IPS-18c (cell line): ENCODE data around the gene PRSS56.
"Not testable (repeated sequence)": the region's sequence is repeated elsewhere in the genome, so short reads cannot be mapped to it uniquely, and the experiment has no call there.

Experiments
- H3K4me3 ChIP-seq: 2 replicates; pipeline ENCODE4 v1.7.0; 2013; ENCODE audit warnings: low read depth, mild to moderate bottlenecking, low read length, moderate library complexity; ENCODE audit not compliant: insufficient read depth
- H3K9me3 ChIP-seq: one replicate; pipeline ENCODE4 v1.6.1; 2013; ENCODE audit warnings: mild to moderate bottlenecking, low read length, moderate library complexity; ENCODE audit not compliant: control insufficient read depth, insufficient read depth

PRSS56 gene

DNA sequence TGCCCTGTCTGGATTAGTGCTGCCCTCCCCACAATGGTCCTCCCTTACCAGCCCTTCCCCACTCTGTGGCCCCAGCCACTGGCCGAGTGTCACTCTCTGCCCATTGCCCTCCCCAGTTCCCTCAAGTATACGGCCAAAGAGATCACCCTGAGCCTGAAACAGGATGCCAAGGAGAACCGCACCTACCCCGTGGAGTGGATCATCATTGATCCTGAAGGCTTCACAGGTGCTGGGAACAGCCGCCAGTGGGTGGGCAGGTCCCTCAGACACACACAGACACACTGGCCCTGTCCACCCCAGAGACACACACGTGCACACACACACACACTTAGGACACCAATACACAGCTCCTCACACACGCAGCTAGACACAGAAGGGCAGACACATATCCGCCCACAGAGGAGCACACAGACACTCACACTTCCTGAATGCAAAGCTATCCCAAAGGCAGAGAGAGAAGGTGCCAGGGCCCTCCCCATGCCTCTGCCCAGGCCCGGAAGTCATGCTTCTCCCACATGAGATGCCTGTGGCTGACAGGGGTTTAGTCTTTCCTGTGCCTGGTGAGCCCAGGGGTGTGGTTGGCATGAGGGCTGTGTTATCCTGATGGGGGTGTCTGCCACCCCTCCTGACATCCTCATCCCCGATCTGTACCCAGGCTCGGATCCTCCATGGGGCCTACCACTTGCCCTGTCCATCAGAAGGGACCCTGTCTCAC lies 8.7 kb downstream of the PRSS56 start:
- Histone ChIP-seq H3K9me3 (no peaks in the 10 kb centered on the region), H3K4me3 (no peak overlapping the region)

GRCh38 chr2:232529806-232530547 lies 9.8 kb downstream of the PRSS56 start:
- Histone ChIP-seq H3K9me3 (no peaks in the 10 kb centered on the region), H3K4me3 (no peak overlapping the region)

- Histone ChIP-seq H3K4me3 (no peak overlapping the region), H3K9me3 (no peaks in the 10 kb centered on the region)
Observed at GRCh38 chr2:232530626-232531260, 10.6 kb downstream of the PRSS56 start.

DNA sequence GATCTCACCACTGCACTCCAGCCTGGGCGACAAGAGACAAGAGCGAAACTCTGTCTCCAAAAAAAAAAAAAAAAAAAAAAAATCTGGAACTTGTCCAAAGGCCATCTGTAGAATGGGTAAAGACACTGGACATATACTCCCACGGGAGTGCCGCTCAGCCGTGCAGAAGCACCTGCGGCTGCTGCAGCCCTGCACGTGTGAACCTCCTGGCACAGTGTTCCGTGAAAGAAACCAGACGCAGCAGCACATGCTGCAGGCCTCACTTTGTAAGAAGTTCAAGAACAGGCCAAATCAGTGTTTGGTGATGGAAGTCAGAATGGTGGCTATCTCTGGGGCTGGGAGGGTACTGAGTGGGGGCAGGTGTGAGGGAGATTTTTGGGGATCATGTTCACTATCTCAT lies 12.2 kb downstream of the PRSS56 start:
- Histone ChIP-seq H3K9me3 (no peaks in the 10 kb centered on the region), H3K4me3 (no peak overlapping the region)

DNA sequence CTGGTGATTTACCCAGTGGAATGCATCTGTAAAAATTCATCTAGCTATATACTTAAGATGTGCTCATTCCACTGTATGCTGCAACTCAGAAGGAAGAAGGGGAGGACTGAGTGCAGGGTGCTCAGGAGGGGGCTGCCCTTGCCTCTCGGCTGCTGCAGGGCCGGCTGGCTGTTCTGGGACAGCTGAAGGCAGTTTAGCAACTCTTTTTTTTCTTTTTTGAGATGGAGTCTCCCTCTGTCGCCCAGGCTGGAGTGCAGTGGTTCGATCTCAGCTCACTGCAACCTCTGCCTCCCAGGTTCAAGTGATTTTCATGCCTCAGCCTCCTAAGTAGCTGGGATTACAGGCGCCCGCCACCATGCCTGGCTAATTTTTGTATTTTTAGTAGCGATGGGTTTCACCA lies 12.6 kb downstream of the PRSS56 start:
- not testable (repeated sequence) for H3K4me3 ChIP-seq, H3K9me3 ChIP-seq

- Histone ChIP-seq H3K9me3 (no peaks in the 10 kb centered on the region), H3K4me3 (no peak overlapping the region)
Observed at GRCh38 chr2:232533944-232534710, 13.9 kb downstream of the PRSS56 start.

DNA sequence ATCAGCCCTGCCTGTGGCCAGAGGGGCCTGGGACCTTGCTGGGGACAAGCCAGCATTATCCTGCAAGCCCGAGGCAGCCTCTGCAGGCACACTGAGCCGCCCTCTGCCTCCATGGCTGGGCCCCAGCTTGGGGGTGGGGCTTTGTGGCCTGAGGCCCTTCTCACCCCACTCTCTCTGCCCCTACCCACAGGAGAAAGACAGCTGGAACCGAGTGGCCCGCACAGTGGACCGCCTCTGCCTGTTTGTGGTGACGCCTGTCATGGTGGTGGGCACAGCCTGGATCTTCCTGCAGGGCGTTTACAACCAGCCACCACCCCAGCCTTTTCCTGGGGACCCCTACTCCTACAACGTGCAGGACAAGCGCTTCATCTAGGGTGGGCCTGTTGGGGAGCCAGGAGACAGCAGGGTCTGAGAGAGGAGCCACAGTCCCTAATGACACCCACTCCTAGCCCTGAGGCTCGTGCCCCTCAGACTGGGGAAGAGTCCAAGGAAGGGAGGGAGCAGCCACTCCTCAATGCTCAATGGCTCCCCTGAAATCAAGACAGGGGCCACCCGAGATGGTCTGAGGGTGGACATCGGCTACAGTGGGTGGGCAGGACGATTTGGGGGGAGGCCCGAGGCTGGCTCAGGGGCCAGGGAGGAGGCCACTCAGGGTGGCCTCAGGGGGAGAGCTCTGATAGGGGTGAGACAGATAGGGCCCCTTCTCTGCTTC lies 14.9 kb downstream of the PRSS56 start:
- H3K9me3 ChIP-seq: no peaks in the 10 kb centered on the region

GRCh38 chr2:232535761-232536530 lies 15.8 kb downstream of the PRSS56 start:
- Histone ChIP-seq H3K9me3 (no peaks in the 10 kb centered on the region), H3K4me3 (no peak overlapping the region)

More for the DNA sequence above, 14.9 kb downstream of the PRSS56 start:
- no peak overlapping the region for H3K4me3 ChIP-seq

- Histone ChIP-seq H3K4me3 (no peak overlapping the region), H3K9me3 (no peaks in the 10 kb centered on the region)
Observed at GRCh38 chr2:232537079-232537478, 16.9 kb downstream of the PRSS56 start.

DNA sequence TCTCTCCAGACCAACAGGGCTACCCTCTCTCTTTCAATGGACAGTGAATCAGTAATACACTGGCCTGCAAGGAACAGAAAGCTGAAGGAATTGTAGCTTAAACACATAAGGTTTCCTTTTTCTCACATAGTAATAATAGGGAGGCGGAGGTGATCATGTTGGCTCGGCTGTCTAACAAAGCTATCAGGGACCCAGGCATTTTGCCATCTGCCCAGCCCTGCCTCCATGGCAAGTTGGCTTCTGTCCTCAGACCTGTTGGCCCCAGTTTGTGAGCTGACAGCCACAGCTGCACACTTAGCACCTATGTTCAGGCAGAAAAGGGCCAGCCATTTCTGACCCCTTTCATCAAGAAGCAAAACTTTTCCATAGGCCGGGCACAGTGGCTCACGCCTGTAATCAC lies 17.3 kb downstream of the PRSS56 start:
- Histone ChIP-seq H3K4me3 (no peak overlapping the region), H3K9me3 (no peaks in the 10 kb centered on the region)

DNA sequence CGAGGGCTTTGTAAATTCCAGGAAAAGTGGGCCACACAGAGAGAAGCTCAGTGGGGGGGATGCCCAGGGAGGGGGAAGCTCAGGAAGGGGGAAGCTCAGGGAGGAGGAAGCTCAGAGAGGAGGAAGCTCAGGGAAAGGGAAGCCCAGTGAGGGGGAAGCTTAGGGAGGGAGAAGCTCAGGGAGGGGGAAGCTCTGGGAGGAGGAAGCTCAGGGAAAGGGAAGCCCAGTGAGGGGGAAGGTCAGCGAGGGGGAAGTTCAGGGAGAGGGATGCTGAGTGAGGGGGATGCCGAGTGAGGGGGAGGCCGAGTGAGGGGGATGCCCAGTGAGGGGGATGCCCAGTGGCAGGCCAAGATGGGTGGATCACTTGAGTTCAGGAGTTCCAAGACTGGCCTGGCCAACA lies 18.5 kb downstream of the PRSS56 start:
- no peaks in the 10 kb centered on the region for H3K9me3 ChIP-seq
- H3K4me3 ChIP-seq: no peak overlapping the region

GRCh38 chr2:232539298-232540231 lies 19.4 kb downstream of the PRSS56 start, which contains the start of gene CHRNG:
Gene CHRNG (plus strand): TSS chr2:232539692. CDS start chr2:232539748, 56 bp downstream.
- Histone ChIP-seq H3K9me3 (no peaks in the 10 kb centered on the region), H3K4me3 (no peak within 1 kb of the TSS)

- no peak overlapping the region for H3K4me3 ChIP-seq
- H3K9me3 ChIP-seq: no peaks in the 10 kb centered on the region
Observed at GRCh38 chr2:232540441-232541041, 20.4 kb downstream of the PRSS56 start.

- Histone ChIP-seq H3K4me3 (no peak overlapping the region), H3K9me3 (no peaks in the 10 kb centered on the region)
Observed at GRCh38 chr2:232541195-232541960, 21.2 kb downstream of the PRSS56 start.
